ENCODE measurements around the gene POLR2A.
A peak's percentile ranks its signal among the peaks of the same experiment; 100 is the strongest.

The POLR2A gene

GRCh38 chr17:7484067-7484918 is at the start of gene POLR2A:
Gene POLR2A, plus strand, starts transcription at chr17:7484366.
- DNase-seq (ENCODE audit: low read depth) = peak; percentile 94

- DNase-seq (ENCODE audit: low read depth) = no peak
Observed at GRCh38 chr17:7435676-7436555, 48.2 kb upstream of the POLR2A start.

DNA sequence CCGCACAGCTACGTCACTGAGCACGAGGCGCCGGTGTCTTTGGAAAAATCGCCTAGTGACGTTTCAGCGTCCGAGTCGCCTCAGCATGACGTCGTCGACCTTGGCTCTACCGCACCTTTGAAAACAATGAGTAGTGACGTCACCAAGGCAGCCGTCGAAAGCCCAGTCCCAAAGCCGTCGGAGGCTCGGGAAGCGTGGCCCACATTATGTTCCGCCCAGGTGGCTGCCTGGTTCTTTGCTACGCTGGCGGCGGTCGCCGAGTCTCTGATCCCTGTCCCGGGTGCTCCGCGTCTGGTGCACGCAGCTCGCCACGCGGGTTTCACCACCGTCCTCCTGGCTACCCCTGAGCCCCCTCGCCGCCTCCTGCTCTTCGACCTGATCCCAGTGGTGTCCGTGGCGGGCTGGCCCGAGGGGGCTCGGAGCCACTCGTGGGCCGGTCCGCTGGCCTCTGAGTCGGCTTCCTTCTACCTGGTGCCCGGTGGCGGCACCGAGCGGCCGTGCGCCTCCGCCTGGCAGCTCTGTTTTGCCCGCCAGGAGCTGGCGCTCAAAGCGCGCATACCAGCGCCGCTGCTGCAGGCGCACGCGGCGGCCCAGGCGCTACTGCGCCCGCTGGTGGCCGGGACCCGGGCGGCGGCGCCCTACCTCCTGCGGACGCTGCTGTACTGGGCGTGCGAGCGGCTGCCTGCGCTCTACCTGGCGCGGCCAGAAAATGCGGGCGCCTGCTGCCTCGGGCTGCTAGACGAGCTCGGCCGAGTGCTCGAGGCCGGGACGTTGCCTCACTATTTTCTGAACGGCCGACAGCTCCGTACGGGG is 47.4 kb upstream of the POLR2A start:
- DNase-seq (ENCODE audit: low read depth) = no peak

- no peak for DNase-seq (ENCODE audit: low read depth)
Observed at GRCh38 chr17:7437369-7437863, 46.8 kb upstream of the POLR2A start.

- DNase-seq (ENCODE audit: low read depth) = no peak
Observed at GRCh38 chr17:7437950-7438614, 46.1 kb upstream of the POLR2A start.

GRCh38 chr17:7438656-7439460 is 45.3 kb upstream of the POLR2A start:
- DNase-seq (ENCODE audit: low read depth) = no peak

- DNase-seq (ENCODE audit: low read depth) = no peak
Observed at GRCh38 chr17:7439462-7440112, 44.6 kb upstream of the POLR2A start, which contains the start of gene FGF11. Gene FGF11, plus strand, starts transcription at chr17:7439512. Its CDS starts 109 bp downstream, at chr17:7439621.

- DNase-seq (ENCODE audit: low read depth) = no peak
Observed at GRCh38 chr17:7440113-7440833, 43.9 kb upstream of the POLR2A start.

GRCh38 chr17:7440834-7441195 is 43.4 kb upstream of the POLR2A start:
- no peak for DNase-seq (ENCODE audit: low read depth)

- no peak for DNase-seq (ENCODE audit: low read depth)
Observed at GRCh38 chr17:7441266-7441665, 42.9 kb upstream of the POLR2A start.

DNA sequence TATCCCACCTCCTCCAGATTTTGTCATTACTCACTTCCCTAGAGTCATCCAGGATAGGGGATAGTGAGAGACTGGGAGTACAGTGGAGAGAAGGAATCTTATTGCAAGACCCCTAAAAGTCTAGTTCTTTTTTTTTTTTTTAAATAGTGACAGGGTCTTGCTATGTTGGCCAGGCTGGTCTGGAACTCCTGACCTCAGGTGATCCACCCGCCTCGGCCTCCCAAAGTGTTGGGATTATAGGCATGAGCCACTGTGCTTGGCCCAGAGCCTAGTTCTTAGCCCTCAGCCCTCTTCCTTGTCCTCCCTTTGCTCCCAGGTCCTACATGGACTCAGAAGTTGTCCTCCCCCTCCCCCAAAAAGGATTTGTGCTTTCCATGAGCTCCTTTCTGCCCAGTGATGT is 42.0 kb upstream of the POLR2A start:
- no peak for DNase-seq (ENCODE audit: low read depth)

DNA sequence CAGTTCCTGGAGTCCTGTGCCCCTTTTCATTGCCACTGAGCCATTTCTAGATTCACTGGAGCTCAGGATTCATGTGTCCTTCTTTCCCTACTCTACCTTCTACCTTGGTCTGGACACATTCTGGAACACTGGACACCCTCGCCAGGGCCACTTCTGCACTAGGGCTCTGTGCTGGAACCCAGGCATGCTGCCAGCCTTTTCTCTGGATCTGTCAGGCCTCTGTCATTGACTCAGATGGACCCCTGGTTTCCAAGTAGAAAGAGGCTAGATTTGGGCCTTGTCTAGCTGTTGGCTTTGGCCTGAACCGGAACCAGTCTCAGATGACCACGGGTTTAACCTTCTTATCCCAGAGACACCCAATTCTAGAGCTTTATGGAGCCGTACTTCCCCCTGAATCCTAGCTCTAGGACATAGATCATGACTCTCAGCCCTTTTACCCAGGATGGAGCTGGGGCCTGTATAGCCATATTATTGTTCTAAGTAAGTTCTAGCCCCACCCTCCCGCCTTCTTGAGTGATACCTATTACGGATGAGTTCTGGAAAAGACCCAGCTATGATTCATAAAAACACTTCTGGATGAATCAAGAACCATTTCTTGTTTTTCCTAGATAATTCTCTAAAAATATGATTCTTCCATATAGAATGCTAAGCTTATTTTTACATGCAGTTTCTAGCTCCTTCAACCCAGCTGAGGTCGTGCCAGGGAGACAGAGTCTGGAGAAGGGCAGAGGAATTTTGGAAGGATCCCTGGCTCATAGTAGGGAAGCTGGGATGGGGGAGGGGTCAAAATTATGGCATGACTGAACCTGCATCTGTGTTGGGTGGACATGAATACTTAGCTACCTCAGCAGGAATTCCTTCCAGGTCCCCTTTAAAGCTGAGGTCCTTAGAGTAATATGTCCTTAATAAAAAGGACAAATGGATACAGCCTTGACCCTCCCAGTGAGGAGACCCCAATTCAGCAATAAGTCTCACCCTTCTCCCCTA is 40.4 kb upstream of the POLR2A start:
- DNase-seq (ENCODE audit: low read depth) = no peak

- DNase-seq (ENCODE audit: low read depth) = no peak
Observed at GRCh38 chr17:7444682-7445618, 39.2 kb upstream of the POLR2A start, which contains the start of gene CHRNB1. Gene CHRNB1, plus strand, starts transcription at chr17:7445061. Its CDS starts 67 bp downstream, at chr17:7445128.

DNA sequence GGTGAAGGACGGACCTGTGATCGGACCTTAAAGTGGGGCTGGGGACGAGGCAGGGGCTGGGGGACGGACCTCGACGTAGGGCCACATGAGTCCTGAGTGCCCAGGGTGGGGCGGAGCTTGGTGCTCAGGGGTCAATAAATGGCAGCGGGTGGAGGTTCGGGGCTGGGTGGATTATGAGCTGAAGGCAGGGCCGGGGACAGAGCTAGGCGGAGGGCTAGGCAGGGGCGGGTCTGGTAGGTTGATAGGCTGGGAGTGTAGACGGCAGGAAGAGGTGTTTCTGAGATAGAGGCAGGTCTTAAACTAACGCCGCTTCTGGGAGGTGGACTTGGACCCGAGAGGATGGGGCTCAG is 38.6 kb upstream of the POLR2A start:
- DNase-seq (ENCODE audit: low read depth) = no peak

- DNase-seq (ENCODE audit: low read depth) = no peak
Observed at GRCh38 chr17:7448461-7448860, 35.7 kb upstream of the POLR2A start.

DNA sequence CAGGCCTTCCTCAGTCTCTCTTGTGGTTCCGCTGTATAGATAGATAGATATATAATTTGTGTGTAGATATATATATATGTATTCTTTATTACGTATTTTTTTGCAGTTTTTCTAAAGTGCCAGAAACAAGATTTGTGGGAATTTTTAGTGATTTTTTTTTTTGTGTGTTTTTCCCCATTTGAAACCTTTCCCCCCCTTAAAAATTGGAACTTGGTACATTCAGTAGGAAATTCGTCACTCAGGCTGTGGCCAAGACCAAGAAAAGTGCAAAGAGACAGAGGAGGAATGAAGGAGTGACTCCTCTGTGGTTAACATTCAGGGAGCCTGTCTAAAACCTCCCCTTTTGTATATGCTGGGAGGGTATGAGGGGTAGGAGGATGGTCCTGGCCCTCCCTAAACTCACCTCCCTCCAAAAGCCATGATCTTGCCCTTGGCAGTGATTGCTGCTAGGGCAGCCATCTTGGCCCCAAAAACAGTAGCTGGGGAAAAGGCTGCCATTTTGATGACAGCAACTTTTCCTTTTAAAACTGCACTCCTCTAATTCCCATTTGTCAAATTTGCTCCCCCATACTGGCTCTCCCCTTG is 24.1 kb upstream of the POLR2A start:
- DNase-seq (ENCODE audit: low read depth) = no peak

Data from HS-5 (cell line).